Spleen (tissue), 7 donors: ENCODE results near the gene SLC7A9.

Experiments
- POLR2A ChIP-seq, 3 donors: fragments of 450-650 bp; IDR thresholded peaks; one replicate each; pipeline ENCODE4 v1.5.1; 2017; ENCODE audit warnings: antibody characterized with exemption in 3 of 3, mild to moderate bottlenecking in 1 of 3
- TF ChIP-seq, protein P1 (sequence below), 11 experiments: fragments of 200-600 bp in 7 of 11; fragments of 450-650 bp in 4 of 11; sonication (generic) in 4 of 11; IDR thresholded peaks in 8 of 11; conservative IDR thresholded peaks in 3 of 11; 1 replicate in 7 of 11; 2 replicates in 4 of 11; pipeline versions ENCODE4 v1.4.0 to v1.8.0; 2016 to 2021; ENCODE audit warnings: antibody characterized with exemption in 11 of 11, inconsistent platforms in 4 of 11, mild to moderate bottlenecking in 1 of 11
- donor health status: DM: no; HTN: no; CAD: no; lungs with moderate emphysema.
- donor health status: DM: no; HTN: no; CAD: no.
- donor health status: DM: no; HTN: no; CAD: no.

- TF ChIP-seq, protein P1, sequence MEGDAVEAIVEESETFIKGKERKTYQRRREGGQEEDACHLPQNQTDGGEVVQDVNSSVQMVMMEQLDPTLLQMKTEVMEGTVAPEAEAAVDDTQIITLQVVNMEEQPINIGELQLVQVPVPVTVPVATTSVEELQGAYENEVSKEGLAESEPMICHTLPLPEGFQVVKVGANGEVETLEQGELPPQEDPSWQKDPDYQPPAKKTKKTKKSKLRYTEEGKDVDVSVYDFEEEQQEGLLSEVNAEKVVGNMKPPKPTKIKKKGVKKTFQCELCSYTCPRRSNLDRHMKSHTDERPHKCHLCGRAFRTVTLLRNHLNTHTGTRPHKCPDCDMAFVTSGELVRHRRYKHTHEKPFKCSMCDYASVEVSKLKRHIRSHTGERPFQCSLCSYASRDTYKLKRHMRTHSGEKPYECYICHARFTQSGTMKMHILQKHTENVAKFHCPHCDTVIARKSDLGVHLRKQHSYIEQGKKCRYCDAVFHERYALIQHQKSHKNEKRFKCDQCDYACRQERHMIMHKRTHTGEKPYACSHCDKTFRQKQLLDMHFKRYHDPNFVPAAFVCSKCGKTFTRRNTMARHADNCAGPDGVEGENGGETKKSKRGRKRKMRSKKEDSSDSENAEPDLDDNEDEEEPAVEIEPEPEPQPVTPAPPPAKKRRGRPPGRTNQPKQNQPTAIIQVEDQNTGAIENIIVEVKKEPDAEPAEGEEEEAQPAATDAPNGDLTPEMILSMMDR (IDR thresholded peaks at IDR 0.05 in 8 of 11, conservative IDR thresholded peaks at IDR 0.05 in 3 of 11), result no peak
- no peak for TF ChIP-seq POLR2A (IDR thresholded peaks at IDR 0.05)
Measured at GRCh38 chr19:32862173-32862572, 7.4 kb downstream of the SLC7A9 start.
